ENCODE results near the gene ARG2.

Gene ARG2

GRCh38 chr14:67619446-67620216, at the start of gene ARG2:
Gene ARG2 (plus strand): TSS chr14:67619920. CDS start chr14:67619978, 58 bp downstream.
- DNase-seq (ENCODE audit: low spot score), result peak; percentile 86

- no peak for DNase-seq (ENCODE audit: low spot score)
Observed at GRCh38 chr14:67570453-67570852, 49.3 kb upstream of the ARG2 start.

GRCh38 chr14:67571275-67571990, 48.3 kb upstream of the ARG2 start:
- DNase-seq (ENCODE audit: low spot score), result peak; percentile 65

- no peak for DNase-seq (ENCODE audit: low spot score)
Observed at GRCh38 chr14:67571991-67572323, 47.8 kb upstream of the ARG2 start.

GRCh38 chr14:67572608-67573007, 47.1 kb upstream of the ARG2 start:
- DNase-seq (ENCODE audit: low spot score), result no peak

GRCh38 chr14:67573228-67574010, 46.3 kb upstream of the ARG2 start:
- DNase-seq (ENCODE audit: low spot score), result no peak

- DNase-seq (ENCODE audit: low spot score), result no peak
Observed at GRCh38 chr14:67574156-67574555, 45.6 kb upstream of the ARG2 start.

- DNase-seq (ENCODE audit: low spot score), result no peak
Observed at GRCh38 chr14:67574806-67575205, 44.9 kb upstream of the ARG2 start.

- DNase-seq (ENCODE audit: low spot score), result no peak
Observed at GRCh38 chr14:67575684-67576083, 44.0 kb upstream of the ARG2 start.

- DNase-seq (ENCODE audit: low spot score), result no peak
Observed at GRCh38 chr14:67576216-67576955, 43.3 kb upstream of the ARG2 start.

GRCh38 chr14:67577181-67577808, 42.4 kb upstream of the ARG2 start:
- DNase-seq (ENCODE audit: low spot score), result no peak

- no peak for DNase-seq (ENCODE audit: low spot score)
Observed at GRCh38 chr14:67577909-67578749, 41.6 kb upstream of the ARG2 start.

- DNase-seq (ENCODE audit: low spot score), result no peak
Observed at GRCh38 chr14:67579040-67579439, 40.7 kb upstream of the ARG2 start.

- no peak for DNase-seq (ENCODE audit: low spot score)
Observed at GRCh38 chr14:67579636-67580035, 40.1 kb upstream of the ARG2 start.

- DNase-seq (ENCODE audit: low spot score), result no peak
Observed at GRCh38 chr14:67580336-67581171, 39.2 kb upstream of the ARG2 start.

GRCh38 chr14:67581643-67582042, 38.1 kb upstream of the ARG2 start:
- DNase-seq (ENCODE audit: low spot score), result no peak

- DNase-seq (ENCODE audit: low spot score), result no peak
Observed at GRCh38 chr14:67582061-67582460, 37.7 kb upstream of the ARG2 start.

- DNase-seq (ENCODE audit: low spot score), result peak; percentile 58
Observed at GRCh38 chr14:67583711-67584644, 35.7 kb upstream of the ARG2 start.

GRCh38 chr14:67584978-67585377, 34.7 kb upstream of the ARG2 start:
- no peak for DNase-seq (ENCODE audit: low spot score)

Data from NAMALWA (cell line).